GM19438 (cell line): Measurements from ENCODE around the gene FAM163B.

Experiments
- ATAC-seq: cut with Tn5 transposase; IDR thresholded peaks from one replicate; pipeline ENCODE4 v1.9.1; 2021; ENCODE audit warnings: low read depth; ENCODE audit not compliant: unreplicated experiment

Gene FAM163B

GRCh38 chr9:133609311-133610098 lies at the start of gene FAM163B:
FAM163B (minus strand) TSS chr9:133609389; CDS start chr9:133580223, 29,166 bp downstream.
- ATAC-seq = no peak

GRCh38 chr9:133657120-133657661 lies 48.0 kb upstream of the FAM163B start:
- no peak for ATAC-seq

- no peak for ATAC-seq
Observed at GRCh38 chr9:133656211-133657119, 47.3 kb upstream of the FAM163B start.

- no peak for ATAC-seq
Observed at GRCh38 chr9:133655701-133656100, 46.5 kb upstream of the FAM163B start.

- ATAC-seq = no peak
Observed at GRCh38 chr9:133654736-133655657, 45.8 kb upstream of the FAM163B start.

GRCh38 chr9:133653638-133654037 lies 44.4 kb upstream of the FAM163B start:
- ATAC-seq = no peak

- ATAC-seq = no peak
Observed at GRCh38 chr9:133650026-133650425, 40.8 kb upstream of the FAM163B start.

GRCh38 chr9:133649194-133649593 lies 40.0 kb upstream of the FAM163B start:
- ATAC-seq = no peak

GRCh38 chr9:133647765-133648469 lies 38.7 kb upstream of the FAM163B start:
- no peak for ATAC-seq

- no peak for ATAC-seq
Observed at GRCh38 chr9:133647148-133647547, 38.0 kb upstream of the FAM163B start.

- no peak for ATAC-seq
Observed at GRCh38 chr9:133645021-133645765, 36.0 kb upstream of the FAM163B start.

- ATAC-seq = no peak
Observed at GRCh38 chr9:133643978-133644760, 35.0 kb upstream of the FAM163B start.

GRCh38 chr9:133643362-133643755 lies 34.2 kb upstream of the FAM163B start:
- no peak for ATAC-seq

- ATAC-seq = no peak
Observed at GRCh38 chr9:133642708-133643361, 33.6 kb upstream of the FAM163B start.

GRCh38 chr9:133641861-133642595 lies 32.8 kb upstream of the FAM163B start:
- ATAC-seq = no peak

GRCh38 chr9:133641396-133641655 lies 32.1 kb upstream of the FAM163B start:
- ATAC-seq = no peak
